Adrenal gland (tissue), 12 donors: Measurements from ENCODE around the gene ZNF615. TPM values are rescaled to one million over a fixed set of nuclear protein-coding genes. Genes with fewer than 3 reads are reported as not detected.
A peak's percentile ranks its signal among the peaks of the same experiment; 100 is the strongest.
"Not testable (repeated sequence)": the region's sequence is repeated elsewhere in the genome, so short reads cannot be mapped to it uniquely, and the experiment has no call there.

Experiments
- DNase-seq, 7 donors: peaks; one replicate each; pipeline ENCODE4 v3.0.0-alpha.2; 2019 to 2020
- H3K27ac ChIP-seq, 5 donors: fragments of 200-600 bp; sonication (generic) in 4 of 5; 1 replicate in 3 of 5; 2 replicates in 2 of 5; pipeline versions ENCODE4 v1.5.1 to v1.8.0; 2016 to 2020; ENCODE audit warnings: mild to moderate bottlenecking in 1 of 5
- H3K27me3 ChIP-seq: fragments of 200-600 bp; 2 replicates; pipeline ENCODE4 v1.8.0; 2021
- H3K36me3 ChIP-seq, 2 donors: fragments of 200-600 bp; replicated peaks in 1 of 2; 1 replicate in 1 of 2; 2 replicates in 1 of 2; pipeline versions ENCODE4 v1.5.1 to v1.8.0; 2018 to 2022
- H3K4me1 ChIP-seq, 2 donors: fragments of 200-600 bp; replicated peaks in 1 of 2; 1 replicate in 1 of 2; 2 replicates in 1 of 2; pipeline versions ENCODE4 v1.5.1 to v1.8.0; 2018 to 2021
- H3K4me3 ChIP-seq, 4 donors: fragments of 200-600 bp; sonication (generic) in 3 of 4; one replicate each; pipeline ENCODE4 v1.5.1; 2016 to 2018
- H3K9me3 ChIP-seq, 3 donors: fragments of 200-600 bp; sonication (generic) in 1 of 3; replicated peaks in 1 of 3; 1 replicate in 2 of 3; 2 replicates in 1 of 3; pipeline versions ENCODE4 v1.5.1 to v1.8.0; 2016 to 2021
- POLR2A ChIP-seq, 2 donors: fragments of 450-650 bp; IDR thresholded peaks; one replicate each; pipeline ENCODE4 v1.6.1; 2017; ENCODE audit warnings: antibody characterized with exemption in 2 of 2, mild to moderate bottlenecking in 2 of 2, moderate library complexity in 1 of 2
- WGBS, 4 donors: extraction: QIAGEN DNeasy Blood & Tissue Kit in 2 of 4; methylation state at CpG; one replicate each; pipeline versions ENCODE4 v1.1.5 to v1.1.7; 2013 to 2017; 5-methylcytosine and 5-hydroxymethylcytosine counted together
- intact Hi-C, 2 donors: fragments of 100-400 bp; cut with DNase I; formaldehyde crosslinking; loops; one replicate each; pipeline versions ENCODE4 v1.14.1 to v1.15.0; 2022 to 2023
- polyA plus RNA-seq, 3 donors: library from polyadenylated mRNA; stranded (reverse); fragments of 200-250 nt in 2 of 3; fragments of 350-450 nt in 1 of 3; fragmentation: Illumina TruSeq in 1 of 3; extraction: RNeasy Lipid Tissue Mini Kit (QIAGEN cat#74804) in 1 of 3; gene quantifications; one replicate each; pipeline ENCODE4 v1.2.3, GENCODE V29; 2013 to 2014
- total RNA-seq, 9 donors: library from RNA; depleted of rRNA in 4 of 9; stranded (reverse); fragments of >200 nt in 4 of 9; fragments of 120-200 nt in 1 of 9; fragmentation: NEBNext Ultra II Directional in 1 of 9; extraction: Animal tissue kit (Norgen Biotek cat#: 25700) in 1 of 9; gene quantifications; one replicate each; pipeline versions ENCODE4 v1.1.0 to v1.2.4, GENCODE V29; 2013 to 2023
- TF ChIP-seq, protein P1 (sequence below), 6 experiments: fragments of 450-650 bp in 4 of 6; fragments of 200-600 bp in 2 of 6; sonication (generic) in 1 of 6; IDR thresholded peaks; 1 replicate in 5 of 6; 2 replicates in 1 of 6; pipeline versions ENCODE4 v1.5.1 to v1.8.0; 2016 to 2021; ENCODE audit warnings: antibody characterized with exemption in 6 of 6, mild to moderate bottlenecking in 2 of 6, moderate library complexity in 1 of 6
- donor health status: healthy with polysubstance abuse.
- donor health status: Bipolar disorder and iron deficiency.
- donor health status: DM: yes; HTN: yes; CAD: no.
- donor health status: DM: no; HTN: no; CAD: no.
- donor health status: DM: no; HTN: no; CAD: no.
- donor health status: DM: yes; HTN: yes; CAD: no.

ZNF615 gene
- total and polyA plus RNA-seq, 12 donors = 6.3 to 30.7 (median 10.8) TPM

- Histone ChIP-seq H3K4me3 (peak within 1 kb of the TSS; percentile 45 to 94 (median 72)), H3K36me3 (no peaks in the 10 kb centered on the region), H3K4me1 (peaks cover 6 to 9% of the 10 kb centered on the region in 2 donors), H3K9me3 (peaks cover 0 to 24% (median 0%) of the 10 kb centered on the region in 3 donors), H3K27ac (peak within 1 kb of the TSS in 4 of 5 donors; percentile 50 to 65 (median 53)), H3K27me3 (no peaks in the 10 kb centered on the region)
- DNase-seq = peak; percentile 94 to 97 (median 94)
- TF ChIP-seq, protein P1, sequence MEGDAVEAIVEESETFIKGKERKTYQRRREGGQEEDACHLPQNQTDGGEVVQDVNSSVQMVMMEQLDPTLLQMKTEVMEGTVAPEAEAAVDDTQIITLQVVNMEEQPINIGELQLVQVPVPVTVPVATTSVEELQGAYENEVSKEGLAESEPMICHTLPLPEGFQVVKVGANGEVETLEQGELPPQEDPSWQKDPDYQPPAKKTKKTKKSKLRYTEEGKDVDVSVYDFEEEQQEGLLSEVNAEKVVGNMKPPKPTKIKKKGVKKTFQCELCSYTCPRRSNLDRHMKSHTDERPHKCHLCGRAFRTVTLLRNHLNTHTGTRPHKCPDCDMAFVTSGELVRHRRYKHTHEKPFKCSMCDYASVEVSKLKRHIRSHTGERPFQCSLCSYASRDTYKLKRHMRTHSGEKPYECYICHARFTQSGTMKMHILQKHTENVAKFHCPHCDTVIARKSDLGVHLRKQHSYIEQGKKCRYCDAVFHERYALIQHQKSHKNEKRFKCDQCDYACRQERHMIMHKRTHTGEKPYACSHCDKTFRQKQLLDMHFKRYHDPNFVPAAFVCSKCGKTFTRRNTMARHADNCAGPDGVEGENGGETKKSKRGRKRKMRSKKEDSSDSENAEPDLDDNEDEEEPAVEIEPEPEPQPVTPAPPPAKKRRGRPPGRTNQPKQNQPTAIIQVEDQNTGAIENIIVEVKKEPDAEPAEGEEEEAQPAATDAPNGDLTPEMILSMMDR (IDR thresholded peaks at IDR 0.05) = no peak
- TF ChIP-seq POLR2A (IDR thresholded peaks at IDR 0.05) = peak in 1 of 2 donors; percentile 63
- 2 to 3% (median 3%) methylated on average over 33 of the region's 33 CpGs for WGBS, 4 donors
- intact Hi-C loops = no loop called here
Observed at GRCh38 chr19:51986309-51987291, 21.4 kb downstream of the ZNF615 start, which contains the start of gene ZNF350. Gene ZNF350, minus strand, starts transcription at chr19:51986840. Its CDS starts 12,480 bp downstream, at chr19:51974360.

GRCh38 chr19:51983361-51983760, 24.6 kb downstream of the ZNF615 start:
- 92 to 98% (median 97%) methylated on average over 4 of the region's 4 CpGs for whole genome bisulfite sequencing, 4 donors
- no peak overlapping the region for H3K27ac ChIP-seq
- intact Hi-C loops = no loop called here
- H3K4me3 ChIP-seq = no peak overlapping the region
- DNase-seq = no peak
- H3K4me1 ChIP-seq = peaks cover 6 to 9% of the 10 kb centered on the region in 2 donors
- H3K27me3 ChIP-seq = no peaks in the 10 kb centered on the region
- TF ChIP-seq POLR2A (IDR thresholded peaks at IDR 0.05) = no peak
- TF ChIP-seq, protein P1 (IDR thresholded peaks at IDR 0.05) = no peak
- H3K36me3 ChIP-seq = no peaks in the 10 kb centered on the region
- peaks cover 0 to 28% (median 0%) of the 10 kb centered on the region in 3 donors for H3K9me3 ChIP-seq

- H3K4me1 ChIP-seq, H3K4me3 ChIP-seq, intact Hi-C loops, DNase-seq, H3K27ac ChIP-seq, H3K27me3 ChIP-seq, H3K36me3 ChIP-seq: not testable (repeated sequence)
- H3K9me3 ChIP-seq = peaks cover 0 to 30% (median 0%) of the 10 kb centered on the region in 3 donors
- 89 to 98% (median 96%) methylated on average over 6 of the region's 6 CpGs for WGBS, 4 donors
Observed at GRCh38 chr19:51980926-51981325, 27.1 kb downstream of the ZNF615 start.

GRCh38 chr19:51980116-51980736, 27.8 kb downstream of the ZNF615 start:
- H3K36me3 ChIP-seq = no peaks in the 10 kb centered on the region
- WGBS, 4 donors = 90 to 94% (median 92%) methylated on average over 6 of the region's 6 CpGs
- H3K4me3 ChIP-seq = no peak overlapping the region

More at GRCh38 chr19:51980116-51980736, 27.8 kb downstream of the ZNF615 start:
- TF ChIP-seq, protein P1 (IDR thresholded peaks at IDR 0.05) = no peak
- TF ChIP-seq POLR2A (IDR thresholded peaks at IDR 0.05) = no peak
- H3K27ac ChIP-seq = no peak overlapping the region
- H3K9me3 ChIP-seq = peaks cover 0 to 36% (median 0%) of the 10 kb centered on the region in 3 donors
- no peak for DNase-seq
- intact Hi-C loops = no loop called here
- H3K4me1 ChIP-seq = peaks cover 0 to 2% of the 10 kb centered on the region in 2 donors
- H3K27me3 ChIP-seq = no peaks in the 10 kb centered on the region
